ENCODE results near the gene ADSL. TPM values are rescaled to one million over a fixed set of nuclear protein-coding genes. Genes with fewer than 3 reads are reported as not detected.
A peak's percentile ranks its signal among the peaks of the same experiment; 100 is the strongest.

The ADSL gene
- total RNA-seq: 48.5 TPM
- long read RNA-seq, full-length matches to known transcripts: 72 of 80 reads
- long read RNA-seq, partial matches to known transcripts: 1 of 80 reads
- long read RNA-seq, other reads (novel, unspliced or antisense): 7 of 80 reads

- Histone ChIP-seq H3K4me1 (peaks cover 39% of the 10 kb centered on the region), H3K27me3 (ENCODE audit: low read depth) (no peaks in the 10 kb centered on the region), H3K9me3 (replicated peaks) (no peaks in the 10 kb centered on the region), H3K36me3 (peaks cover 25% of the 10 kb centered on the region), H3K4me3 (peak within 1 kb of the TSS; percentile 86), H3K27ac (replicated peaks) (peak within 1 kb of the TSS; percentile 95)
- peak; percentile 91 for DNase-seq
- intact Hi-C loops (cut with micrococcal nuclease): no loop called here
- TF ChIP-seq, protein P1, sequence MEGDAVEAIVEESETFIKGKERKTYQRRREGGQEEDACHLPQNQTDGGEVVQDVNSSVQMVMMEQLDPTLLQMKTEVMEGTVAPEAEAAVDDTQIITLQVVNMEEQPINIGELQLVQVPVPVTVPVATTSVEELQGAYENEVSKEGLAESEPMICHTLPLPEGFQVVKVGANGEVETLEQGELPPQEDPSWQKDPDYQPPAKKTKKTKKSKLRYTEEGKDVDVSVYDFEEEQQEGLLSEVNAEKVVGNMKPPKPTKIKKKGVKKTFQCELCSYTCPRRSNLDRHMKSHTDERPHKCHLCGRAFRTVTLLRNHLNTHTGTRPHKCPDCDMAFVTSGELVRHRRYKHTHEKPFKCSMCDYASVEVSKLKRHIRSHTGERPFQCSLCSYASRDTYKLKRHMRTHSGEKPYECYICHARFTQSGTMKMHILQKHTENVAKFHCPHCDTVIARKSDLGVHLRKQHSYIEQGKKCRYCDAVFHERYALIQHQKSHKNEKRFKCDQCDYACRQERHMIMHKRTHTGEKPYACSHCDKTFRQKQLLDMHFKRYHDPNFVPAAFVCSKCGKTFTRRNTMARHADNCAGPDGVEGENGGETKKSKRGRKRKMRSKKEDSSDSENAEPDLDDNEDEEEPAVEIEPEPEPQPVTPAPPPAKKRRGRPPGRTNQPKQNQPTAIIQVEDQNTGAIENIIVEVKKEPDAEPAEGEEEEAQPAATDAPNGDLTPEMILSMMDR (IDR thresholded peaks at IDR 0.05; ENCODE audit: borderline replicate concordance): peak; percentile 40
Measured at GRCh38 chr22:40346185-40347118, at the start of gene ADSL. Gene ADSL (plus strand): TSS chr22:40346500. CDS start chr22:40346559, 59 bp downstream.

DNA sequence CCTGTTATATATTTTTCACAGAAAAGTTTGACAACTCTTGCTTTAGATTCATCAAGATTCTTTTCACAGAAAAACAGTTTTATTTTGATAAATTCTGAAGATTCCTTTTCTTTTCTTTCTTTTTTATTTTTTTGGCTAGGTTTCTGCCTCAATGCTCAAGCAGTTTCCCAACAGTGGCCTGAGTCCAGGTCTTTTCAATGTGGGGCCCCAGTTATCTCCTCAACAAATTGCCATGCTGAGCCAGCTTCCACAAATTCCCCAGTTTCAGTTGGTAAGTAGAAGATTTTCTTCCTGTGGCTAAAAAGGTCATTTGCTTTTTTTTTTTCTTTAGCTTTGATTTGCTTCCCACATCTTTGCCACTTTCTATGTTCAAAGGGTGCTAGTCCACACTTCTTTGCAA, 46.0 kb upstream of the ADSL start:
- Histone ChIP-seq H3K36me3 (peaks cover 83% of the 10 kb centered on the region), H3K27me3 (ENCODE audit: low read depth) (no peaks in the 10 kb centered on the region), H3K9me3 (replicated peaks) (no peaks in the 10 kb centered on the region), H3K27ac (replicated peaks) (no peak overlapping the region), H3K4me3 (no peak overlapping the region), H3K4me1 (peaks cover 8% of the 10 kb centered on the region)
- TF ChIP-seq, protein P1 (IDR thresholded peaks at IDR 0.05; ENCODE audit: borderline replicate concordance): no peak
- DNase-seq: no peak
- intact Hi-C loops (cut with micrococcal nuclease): no loop called here

- no peaks in the 10 kb centered on the region for H3K9me3 ChIP-seq (replicated peaks)
- no peak overlapping the region for H3K4me3 ChIP-seq
- intact Hi-C loops (cut with micrococcal nuclease): no loop called here
- peaks cover 82% of the 10 kb centered on the region for H3K36me3 ChIP-seq
- TF ChIP-seq, protein P1 (IDR thresholded peaks at IDR 0.05; ENCODE audit: borderline replicate concordance): no peak
- no peak overlapping the region for H3K27ac ChIP-seq (replicated peaks)
- no peak for DNase-seq
- peaks cover 8% of the 10 kb centered on the region for H3K4me1 ChIP-seq
- no peaks in the 10 kb centered on the region for H3K27me3 ChIP-seq (ENCODE audit: low read depth)
Measured at GRCh38 chr22:40300884-40301672, 45.2 kb upstream of the ADSL start.

GRCh38 chr22:40302149-40302548, 44.2 kb upstream of the ADSL start:
- Histone ChIP-seq H3K27me3 (ENCODE audit: low read depth) (no peaks in the 10 kb centered on the region), H3K4me1 (peaks cover 8% of the 10 kb centered on the region), H3K4me3 (no peak overlapping the region), H3K9me3 (replicated peaks) (no peaks in the 10 kb centered on the region), H3K36me3 (peaks cover 80% of the 10 kb centered on the region), H3K27ac (replicated peaks) (no peak overlapping the region)
- no peak for DNase-seq
- TF ChIP-seq, protein P1 (IDR thresholded peaks at IDR 0.05; ENCODE audit: borderline replicate concordance): no peak
- intact Hi-C loops (cut with micrococcal nuclease): no loop called here

DNA sequence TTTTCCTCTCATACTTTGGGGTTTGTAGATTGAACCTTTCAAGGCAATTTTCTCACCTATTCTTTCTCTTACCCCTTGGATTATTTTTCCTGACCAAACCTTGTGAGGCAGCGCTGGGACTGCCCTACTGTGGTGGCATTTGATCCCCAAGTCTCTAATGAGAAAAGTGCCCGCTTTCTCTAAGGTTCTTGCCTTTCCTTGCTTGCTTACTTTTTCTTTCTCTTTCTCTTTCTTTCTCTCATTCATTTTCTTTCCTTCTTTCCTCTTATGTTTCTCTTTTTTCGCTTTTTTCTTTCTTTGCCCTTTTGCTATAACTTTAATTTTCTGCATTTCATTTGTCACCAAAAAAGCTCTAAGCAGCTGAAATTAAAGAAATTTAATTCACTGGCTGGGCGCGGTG, 40.7 kb upstream of the ADSL start:
- no peaks in the 10 kb centered on the region for H3K4me1 ChIP-seq
- no peaks in the 10 kb centered on the region for H3K9me3 ChIP-seq (replicated peaks)
- peaks cover 93% of the 10 kb centered on the region for H3K36me3 ChIP-seq
- no peaks in the 10 kb centered on the region for H3K27me3 ChIP-seq (ENCODE audit: low read depth)
- intact Hi-C loops (cut with micrococcal nuclease): no loop called here
- DNase-seq: no peak
- TF ChIP-seq, protein P1 (IDR thresholded peaks at IDR 0.05; ENCODE audit: borderline replicate concordance): no peak
- H3K27ac ChIP-seq (replicated peaks): no peak overlapping the region
- no peak overlapping the region for H3K4me3 ChIP-seq

Data from left ventricle myocardium inferior (tissue), 1 donor.